B cell (primary cell): ENCODE measurements around the gene UBR2. TPM values are rescaled to one million over a fixed set of nuclear protein-coding genes. Genes with fewer than 3 reads are reported as not detected.

ENCODE experiments used
- ATAC-seq: fragments of 200-7000 bp; cut with Tn5 transposase; one replicate; pipeline ENCODE4 v1.10.0; 2021; ENCODE audit warnings: low read depth, mild to moderate bottlenecking, moderate number of reproducible peaks, moderate library complexity
- CTCF ChIA-PET: fragments of 350-600 bp; sonication (Branson Sonifier 250); formaldehyde crosslinking; loops from one replicate; lab custom pipeline; 2021; ENCODE audit warnings: antibody characterized with exemption, inconsistent platforms; lab: Charles Lee
- POLR2A ChIA-PET: fragments of 350-600 bp; sonication (Branson Sonifier 250); formaldehyde crosslinking; loops from one replicate; lab custom pipeline; 2021; ENCODE audit warnings: antibody characterized with exemption; lab: Charles Lee
- DNase-seq: peaks from one replicate; pipeline ENCODE4 v3.0.0; 2013
- H2AFZ ChIP-seq: 2 replicates; pipeline ENCODE4 v1.6.1; 2012; ENCODE audit warnings: mild to moderate bottlenecking, low read depth, low read length; ENCODE audit not compliant: insufficient read depth, poor library complexity, severe bottlenecking
- H3K27ac ChIP-seq, 2 donors: 1 replicate in 1 of 2; 2 replicates in 1 of 2; pipeline ENCODE4 v1.5.1; 2012 to 2013; ENCODE audit warnings: low read length in 2 of 2, mild to moderate bottlenecking in 2 of 2, moderate library complexity in 1 of 2
- H3K27me3 ChIP-seq, 4 experiments: fragments of 200-600 bp in 1 of 4; sonication (generic) in 1 of 4; replicated peaks in 1 of 4; 1 replicate in 2 of 4; 2 replicates in 2 of 4; pipeline versions ENCODE4 v1.6.1 to v1.7.0; 2013 to 2016; ENCODE audit warnings: low read length in 3 of 4, mild to moderate bottlenecking in 2 of 4, mixed read lengths in 1 of 4, moderate library complexity in 1 of 4; ENCODE audit not compliant: insufficient read depth in 4 of 4, control insufficient read depth in 3 of 4; ENCODE audit errors: control extremely low read depth in 1 of 4
- H3K36me3 ChIP-seq, 2 experiments: replicated peaks in 1 of 2; 1 replicate in 1 of 2; 2 replicates in 1 of 2; pipeline versions ENCODE4 v1.6.1 to v1.7.1; 2013; ENCODE audit warnings: low read length in 1 of 2; ENCODE audit not compliant: insufficient read depth in 2 of 2, control insufficient read depth in 1 of 2; ENCODE audit errors: control extremely low read depth in 1 of 2, extremely low read depth in 1 of 2
- H3K4me1 ChIP-seq, 2 donors: fragments of 200-600 bp in 1 of 2; sonication (generic) in 1 of 2; 1 replicate in 1 of 2; 2 replicates in 1 of 2; pipeline versions ENCODE4 v1.5.1 to v1.6.1; 2013 to 2017; ENCODE audit warnings: low read length in 2 of 2; ENCODE audit not compliant: control insufficient read depth in 2 of 2, insufficient read depth in 2 of 2
- H3K4me2 ChIP-seq: replicated peaks from 2 replicates; pipeline ENCODE3; 2012; ENCODE audit warnings: mild to moderate bottlenecking, low read depth, low read length; ENCODE audit not compliant: poor library complexity, severe bottlenecking
- H3K4me3 ChIP-seq, 5 experiments: fragments of 200-600 bp in 1 of 5; sonication (generic) in 1 of 5; 1 replicate in 3 of 5; 2 replicates in 2 of 5; pipeline versions ENCODE4 v1.5.1 to v1.7.0; 2011 to 2016; ENCODE audit warnings: low read length in 4 of 5, mild to moderate bottlenecking in 4 of 5, low read depth in 2 of 5, control low read depth in 1 of 5, moderate library complexity in 1 of 5; ENCODE audit not compliant: insufficient read depth in 1 of 5; ENCODE audit errors: control extremely low read depth in 1 of 5, extremely low read depth in 1 of 5
- H3K79me2 ChIP-seq: fragments of 200-600 bp; sonication (generic); one replicate; pipeline ENCODE4 v1.6.0; 2016; ENCODE audit warnings: low read length; ENCODE audit not compliant: control insufficient read depth, insufficient read depth
- H3K9ac ChIP-seq: fragments of 200-600 bp; sonication (generic); 2 replicates; pipeline ENCODE4 v1.6.1; 2017; ENCODE audit warnings: mild to moderate bottlenecking, low read length, moderate library complexity
- H3K9me3 ChIP-seq, 3 donors: one replicate each; pipeline versions ENCODE4 v1.6.1 to v1.7.1; 2013; ENCODE audit warnings: low read length in 2 of 3; ENCODE audit not compliant: control insufficient read depth in 2 of 3, insufficient read depth in 1 of 3; ENCODE audit errors: control extremely low read depth in 1 of 3
- H4K20me1 ChIP-seq: 2 replicates; pipeline ENCODE4 v1.6.0; 2012; ENCODE audit warnings: mild to moderate bottlenecking, low read length; ENCODE audit not compliant: insufficient read depth, control insufficient read depth, poor library complexity, severe bottlenecking
- H3K27ac Mint-ChIP-seq: one replicate; pipeline ENCODE4 v1.8.0; 2021; ENCODE audit warnings: mixed read lengths
- H3K27me3 Mint-ChIP-seq: one replicate; pipeline ENCODE4 v1.8.0; 2021; ENCODE audit warnings: mixed read lengths
- H3K4me1 Mint-ChIP-seq: one replicate; pipeline ENCODE4 v1.8.0; 2021; ENCODE audit warnings: mixed read lengths
- H3K4me3 Mint-ChIP-seq: one replicate; pipeline ENCODE4 v1.8.0; 2021; ENCODE audit warnings: mixed read lengths
- H3K9me3 Mint-ChIP-seq: one replicate; pipeline ENCODE4 v1.8.0; 2022; ENCODE audit warnings: mixed read lengths; ENCODE audit not compliant: insufficient read depth
- EZH2 ChIP-seq: IDR thresholded peaks from 2 replicates; pipeline ENCODE4 v1.6.1; 2012; ENCODE audit warnings: borderline replicate concordance, low read depth, mild to moderate bottlenecking, moderate library complexity, low read length; ENCODE audit not compliant: insufficient read depth, poor library complexity, severe bottlenecking
- WGBS: methylation state at CpG from one replicate; pipeline ENCODE4 v1.1.5; 2013; ENCODE audit warnings: missing lambda C conversion rate; ENCODE audit not compliant: insufficient coverage; 5-methylcytosine and 5-hydroxymethylcytosine counted together
- intact Hi-C: fragments of 100-400 bp; cut with micrococcal nuclease; formaldehyde crosslinking; loops from one replicate; pipeline ENCODE4 v1.10.0; 2022
- polyA plus RNA-seq: library from polyadenylated mRNA; depleted of rRNA; stranded (reverse); fragments of >200 nt; gene quantifications from 2 replicates; pipeline ENCODE4 v1.2.3, GENCODE V29; 2012
- total RNA-seq, 2 donors: library from RNA; stranded (reverse); fragments of 120-200 nt in 1 of 2; gene quantifications; 1 replicate in 1 of 2; 2 replicates in 1 of 2; pipeline versions ENCODE4 v1.2.3 to v1.2.4, GENCODE V29; 2013 to 2022
- TF ChIP-seq, protein P1 (sequence below): fragments of 200-600 bp; IDR thresholded peaks from one replicate; pipeline ENCODE4 v1.8.0; 2022; ENCODE audit warnings: antibody characterized with exemption, mild to moderate bottlenecking

UBR2 gene
- total and polyA plus RNA-seq, 2 donors (not counting 1 experiment from before 2014, with no cell fraction given), result 9.7 to 56.2 TPM

- TF ChIP-seq EZH2, result no peak
- TF ChIP-seq, protein P1, sequence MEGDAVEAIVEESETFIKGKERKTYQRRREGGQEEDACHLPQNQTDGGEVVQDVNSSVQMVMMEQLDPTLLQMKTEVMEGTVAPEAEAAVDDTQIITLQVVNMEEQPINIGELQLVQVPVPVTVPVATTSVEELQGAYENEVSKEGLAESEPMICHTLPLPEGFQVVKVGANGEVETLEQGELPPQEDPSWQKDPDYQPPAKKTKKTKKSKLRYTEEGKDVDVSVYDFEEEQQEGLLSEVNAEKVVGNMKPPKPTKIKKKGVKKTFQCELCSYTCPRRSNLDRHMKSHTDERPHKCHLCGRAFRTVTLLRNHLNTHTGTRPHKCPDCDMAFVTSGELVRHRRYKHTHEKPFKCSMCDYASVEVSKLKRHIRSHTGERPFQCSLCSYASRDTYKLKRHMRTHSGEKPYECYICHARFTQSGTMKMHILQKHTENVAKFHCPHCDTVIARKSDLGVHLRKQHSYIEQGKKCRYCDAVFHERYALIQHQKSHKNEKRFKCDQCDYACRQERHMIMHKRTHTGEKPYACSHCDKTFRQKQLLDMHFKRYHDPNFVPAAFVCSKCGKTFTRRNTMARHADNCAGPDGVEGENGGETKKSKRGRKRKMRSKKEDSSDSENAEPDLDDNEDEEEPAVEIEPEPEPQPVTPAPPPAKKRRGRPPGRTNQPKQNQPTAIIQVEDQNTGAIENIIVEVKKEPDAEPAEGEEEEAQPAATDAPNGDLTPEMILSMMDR, result no peak
- Histone ChIP-seq H3K4me1 (peaks cover 6 to 15% of the 10 kb centered on the region in 2 donors), H3K27ac (no peak overlapping the region), H3K4me3 (no peak overlapping the region), H3K4me2 (no peak overlapping the region), H3K27me3 (no peaks in the 10 kb centered on the region), H3K9me3 (peaks cover 0 to 6% (median 3%) of the 10 kb centered on the region in 3 donors), H4K20me1 (no peaks in the 10 kb centered on the region), H3K9ac (no peak overlapping the region), H2AFZ (no peak overlapping the region), H3K79me2 (no peaks in the 10 kb centered on the region), H3K36me3 (no peaks in the 10 kb centered on the region)
- intact Hi-C loops, result no loop called here
- 100% methylated on average over 1 of the region's 2 CpGs for WGBS
- Mint-ChIP-seq H3K4me3 (no peak overlapping the region), H3K27me3 (no peaks in the 10 kb centered on the region), H3K9me3 (no peaks in the 10 kb centered on the region), H3K27ac (no peak overlapping the region), H3K4me1 (peaks cover 21% of the 10 kb centered on the region)
- POLR2A ChIA-PET, result interaction anchor here (0.5 kb wide), 1 partner anchor 410 kb away, joined by 3 read pairs; the partner anchor contains the start of gene CNPY3
- CTCF ChIA-PET, result interaction anchor here (0.5 to 1.8 kb wide), 4 partner anchors 12 to 85 kb away, joined by 3 to 11 read pairs (median 6); no protein-coding TSS in a partner anchor
- ATAC-seq (no peak), DNase-seq (no peak)
Measured at GRCh38 chr6:42519779-42520178, 44.0 kb upstream of the UBR2 start.

GRCh38 chr6:42520786-42521607, 42.8 kb upstream of the UBR2 start:
- Mint-ChIP-seq H3K27ac (peak overlapping the region; percentile 90), H3K9me3 (no peaks in the 10 kb centered on the region), H3K27me3 (no peaks in the 10 kb centered on the region), H3K4me1 (peaks cover 17% of the 10 kb centered on the region), H3K4me3 (peak overlapping the region; percentile 50)
- H3K9ac ChIP-seq, result no peak overlapping the region
- no peaks in the 10 kb centered on the region for H4K20me1 ChIP-seq
- peaks cover 6 to 15% of the 10 kb centered on the region in 2 donors for H3K4me1 ChIP-seq
- intact Hi-C loops, result no loop called here
- WGBS, result 45% methylated on average over 1 of the region's 6 CpGs
- H2AFZ ChIP-seq, result peak overlapping the region; percentile 56
- ATAC-seq (peak; percentile 79), DNase-seq (peak; percentile 33)
- H3K27ac ChIP-seq, result no peak overlapping the region
- peaks cover 0 to 6% (median 3%) of the 10 kb centered on the region in 3 donors for H3K9me3 ChIP-seq
- H3K79me2 ChIP-seq, result no peaks in the 10 kb centered on the region
- peak overlapping the region; percentile 42 for H3K4me2 ChIP-seq
- peak overlapping the region in 1 of 5 experiments; percentile 24 for H3K4me3 ChIP-seq
- POLR2A ChIA-PET, result no interaction called here
- no peaks in the 10 kb centered on the region for H3K27me3 ChIP-seq
- no peaks in the 10 kb centered on the region for H3K36me3 ChIP-seq
- TF ChIP-seq, protein P1, result no peak
- no peak for TF ChIP-seq EZH2
- CTCF ChIA-PET, result interaction anchor here (1.2 to 1.7 kb wide), 3 partner anchors 11 to 27 kb away, joined by 3 to 11 read pairs (median 5); no protein-coding TSS in a partner anchor
